Uterus (tissue), 2 donors: ENCODE measurements around the gene BTLA.

Source experiments
- POLR2A ChIP-seq, 2 donors: fragments of 450-650 bp; IDR thresholded peaks; one replicate each; pipeline ENCODE4 v1.6.1; 2016; ENCODE audit warnings: antibody characterized with exemption in 2 of 2, mild to moderate bottlenecking in 1 of 2, moderate library complexity in 1 of 2
- TF ChIP-seq, protein P1 (sequence below), 4 experiments: fragments of 200-600 bp in 2 of 4; fragments of 450-650 bp in 2 of 4; sonication (generic) in 2 of 4; IDR thresholded peaks; one replicate each; pipeline ENCODE4 v1.5.1; 2016 to 2019; ENCODE audit warnings: antibody characterized with exemption in 4 of 4, mild to moderate bottlenecking in 2 of 4, moderate library complexity in 1 of 4

- no peak for TF ChIP-seq POLR2A (IDR thresholded peaks at IDR 0.05)
- TF ChIP-seq, protein P1, sequence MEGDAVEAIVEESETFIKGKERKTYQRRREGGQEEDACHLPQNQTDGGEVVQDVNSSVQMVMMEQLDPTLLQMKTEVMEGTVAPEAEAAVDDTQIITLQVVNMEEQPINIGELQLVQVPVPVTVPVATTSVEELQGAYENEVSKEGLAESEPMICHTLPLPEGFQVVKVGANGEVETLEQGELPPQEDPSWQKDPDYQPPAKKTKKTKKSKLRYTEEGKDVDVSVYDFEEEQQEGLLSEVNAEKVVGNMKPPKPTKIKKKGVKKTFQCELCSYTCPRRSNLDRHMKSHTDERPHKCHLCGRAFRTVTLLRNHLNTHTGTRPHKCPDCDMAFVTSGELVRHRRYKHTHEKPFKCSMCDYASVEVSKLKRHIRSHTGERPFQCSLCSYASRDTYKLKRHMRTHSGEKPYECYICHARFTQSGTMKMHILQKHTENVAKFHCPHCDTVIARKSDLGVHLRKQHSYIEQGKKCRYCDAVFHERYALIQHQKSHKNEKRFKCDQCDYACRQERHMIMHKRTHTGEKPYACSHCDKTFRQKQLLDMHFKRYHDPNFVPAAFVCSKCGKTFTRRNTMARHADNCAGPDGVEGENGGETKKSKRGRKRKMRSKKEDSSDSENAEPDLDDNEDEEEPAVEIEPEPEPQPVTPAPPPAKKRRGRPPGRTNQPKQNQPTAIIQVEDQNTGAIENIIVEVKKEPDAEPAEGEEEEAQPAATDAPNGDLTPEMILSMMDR (IDR thresholded peaks at IDR 0.05): no peak
Observed at GRCh38 chr3:112456147-112456546, 43.1 kb downstream of the BTLA start.
